ENCODE results near the gene LVRN.

The LVRN gene

DNA sequence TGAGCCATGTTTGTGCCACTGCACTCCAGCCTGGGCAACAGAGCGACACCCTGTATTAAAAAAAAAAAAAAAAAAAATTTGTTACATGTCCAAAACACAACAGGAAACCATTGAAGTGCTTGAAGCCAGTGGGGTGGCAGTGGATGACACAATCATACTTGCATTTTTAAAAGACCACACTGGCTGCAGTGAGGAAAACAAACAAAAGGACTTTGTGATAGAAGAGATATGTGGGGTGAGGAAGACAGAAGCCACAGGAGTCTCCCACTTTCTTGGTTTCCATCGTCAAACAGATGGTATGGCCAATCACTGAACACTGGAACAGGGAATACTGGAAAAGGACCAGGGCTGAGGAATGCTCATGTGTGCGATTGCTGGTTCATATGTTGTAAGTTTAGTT lies 101.7 kb downstream of the LVRN start:
- TF ChIP-seq ZNF274 (IDR thresholded peaks at IDR 0.05; ENCODE audit: low read depth, low read length): no peak
- no peak overlapping the region for H3K4me3 ChIP-seq (ENCODE audit: low read length)

DNA sequence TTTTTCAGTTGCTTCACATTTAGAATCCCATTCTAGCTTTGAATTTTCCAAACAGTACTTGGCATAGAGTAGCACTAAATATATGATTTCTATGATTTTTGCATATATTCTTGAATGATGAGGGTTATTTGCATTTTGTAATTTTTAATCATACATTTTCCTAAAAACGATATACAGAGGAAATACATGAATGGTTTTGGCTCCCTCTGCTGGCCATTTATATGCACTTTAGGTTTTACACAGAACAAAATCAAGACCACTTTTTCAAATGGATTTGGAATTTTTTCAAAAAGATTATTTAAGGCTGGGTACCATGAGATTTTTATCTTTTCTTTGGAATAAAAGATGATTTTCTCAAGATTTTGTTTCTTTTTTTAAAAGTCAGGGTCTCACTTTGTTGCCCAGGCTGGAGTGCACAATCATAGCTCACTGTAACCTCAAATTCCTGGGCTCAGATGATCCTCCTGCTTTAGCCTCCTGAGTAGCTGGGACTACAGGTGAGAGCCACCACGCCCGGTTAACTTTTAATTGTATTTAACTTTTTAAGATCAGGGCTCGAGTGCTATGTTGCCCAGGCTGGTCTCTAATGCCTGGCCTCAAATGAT lies 105.9 kb downstream of the LVRN start:
- no peak for TF ChIP-seq ZNF274 (IDR thresholded peaks at IDR 0.05; ENCODE audit: low read depth, low read length)
- no peak overlapping the region for H3K4me3 ChIP-seq (ENCODE audit: low read length)

DNA sequence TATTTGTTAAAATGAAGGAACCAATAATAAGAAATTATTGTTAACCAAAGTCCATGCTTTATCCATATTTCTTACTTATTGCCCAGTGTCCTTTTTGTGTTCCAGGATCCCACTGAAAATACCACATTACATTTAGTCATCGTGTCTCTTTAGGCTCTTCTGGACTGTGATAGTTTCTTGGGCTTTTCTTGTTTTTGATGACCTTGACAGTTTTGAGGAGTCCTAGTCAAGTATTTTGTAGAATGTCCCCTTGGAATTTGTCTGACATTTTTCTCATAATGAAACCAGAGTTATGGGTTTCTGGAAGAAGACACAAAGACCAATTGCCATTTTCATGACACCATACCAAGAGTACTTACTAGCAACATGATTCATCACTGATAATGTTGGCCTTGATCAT lies 108.9 kb downstream of the LVRN start:
- no peak overlapping the region for H3K4me3 ChIP-seq (ENCODE audit: low read length)
- TF ChIP-seq ZNF274 (IDR thresholded peaks at IDR 0.05; ENCODE audit: low read depth, low read length): no peak

DNA sequence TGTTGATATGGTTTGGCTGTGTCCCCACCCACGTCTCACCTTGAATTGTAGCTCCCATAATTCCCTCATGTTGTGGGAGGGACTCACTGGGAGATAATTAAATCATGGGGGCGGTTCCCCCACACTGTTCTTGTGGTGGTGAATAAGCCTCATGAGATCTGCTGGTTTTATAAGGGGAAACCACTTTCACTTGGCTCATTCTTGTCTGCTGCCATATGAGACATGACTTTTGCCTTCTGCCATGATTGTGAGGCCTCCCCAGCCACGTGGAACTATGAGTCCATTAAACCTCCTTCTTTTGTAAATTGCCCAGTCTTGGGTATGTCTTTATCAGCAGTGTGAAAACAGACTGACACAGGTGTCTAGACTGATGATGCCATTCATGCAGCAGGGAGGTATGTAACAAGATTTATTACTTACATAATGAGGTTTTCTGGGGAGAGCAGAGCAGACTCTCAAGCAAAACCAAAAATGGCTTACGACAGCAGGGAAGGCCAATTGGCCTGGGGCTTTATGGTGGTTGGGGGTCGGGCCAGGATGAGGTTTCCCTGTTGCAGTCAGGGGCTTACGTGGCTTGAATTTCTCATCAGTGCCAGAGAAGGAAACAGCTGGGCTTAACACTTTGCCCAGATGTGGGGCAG lies 113.0 kb downstream of the LVRN start:
- H3K4me3 ChIP-seq (ENCODE audit: low read length): no peak overlapping the region
- no peak for TF ChIP-seq ZNF274 (IDR thresholded peaks at IDR 0.05; ENCODE audit: low read depth, low read length)

DNA sequence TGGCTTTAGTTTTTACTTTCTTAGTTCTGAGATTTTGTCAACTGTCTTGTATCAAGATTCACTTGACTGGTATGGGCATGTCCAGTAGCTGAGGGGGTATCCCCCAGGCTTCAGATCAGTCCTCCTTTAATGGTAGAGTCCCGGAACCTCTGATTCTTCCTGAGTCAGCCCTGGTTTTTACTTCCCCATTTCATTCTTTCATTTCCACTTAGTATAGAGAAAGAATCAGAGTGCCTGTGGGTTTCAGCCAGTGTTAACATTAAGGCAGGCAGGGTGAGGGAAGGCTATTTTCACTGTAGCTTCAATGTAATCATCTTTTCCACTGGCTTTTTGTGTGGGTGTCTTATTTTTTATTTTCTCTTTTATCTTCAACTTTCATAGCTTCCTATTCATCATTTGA lies 114.2 kb downstream of the LVRN start:
- no peak overlapping the region for H3K4me3 ChIP-seq (ENCODE audit: low read length)
- no peak for TF ChIP-seq ZNF274 (IDR thresholded peaks at IDR 0.05; ENCODE audit: low read depth, low read length)
